OCI-LY7 (cell line): ENCODE data around the gene CARD19. TPM values are rescaled to one million over a fixed set of nuclear protein-coding genes. Genes with fewer than 3 reads are reported as not detected.

ENCODE experiments used
- BruUV-seq: library from RNA; stranded (reverse); fragments of 400-500 nt; replicated peaks from 2 replicates; lab custom pipeline; 2021; lab: Mats Ljungman, UMichigan
- CTCF ChIA-PET: fragments of 300-600 bp; sonication (Branson Sonifier 250); formaldehyde crosslinking; loops from one replicate; lab custom pipeline; 2022; ENCODE audit warnings: antibody characterized with exemption; ENCODE audit not compliant: unreplicated experiment; lab: Charles Lee
- POLR2A ChIA-PET: fragments of 300-600 bp; sonication (Branson Sonifier 250); formaldehyde crosslinking; loops from one replicate; lab custom pipeline; 2022; ENCODE audit warnings: antibody characterized with exemption; lab: Charles Lee
- DNase-seq: peaks from one replicate; pipeline ENCODE4 v3.0.0-alpha.2; 2015; ENCODE audit warnings: low spot score
- H2AFZ ChIP-seq: fragments of 200-600 bp; sonication (generic), shearing (Covaris generic); 2 replicates; pipeline ENCODE4 v1.6.1; 2014; ENCODE audit warnings: mild to moderate bottlenecking, antibody characterized with exemption, low read length, moderate library complexity
- H3K27ac ChIP-seq: fragments of 200-600 bp; sonication (generic); 2 replicates; pipeline ENCODE4 v1.5.1; 2014; ENCODE audit warnings: mixed run types, low read depth, mild to moderate bottlenecking, moderate library complexity, low read length, inconsistent platforms; ENCODE audit not compliant: poor library complexity, severe bottlenecking
- H3K36me3 ChIP-seq: fragments of 200-600 bp; sonication (generic); 2 replicates; pipeline ENCODE4 v1.6.1; 2014; ENCODE audit warnings: mild to moderate bottlenecking, antibody characterized with exemption, low read length, moderate library complexity, mixed read lengths; ENCODE audit not compliant: insufficient read depth
- H3K4me1 ChIP-seq: fragments of 200-600 bp; sonication (generic); 2 replicates; pipeline ENCODE4 v1.5.1; 2014; ENCODE audit warnings: mild to moderate bottlenecking, low read length; ENCODE audit not compliant: insufficient read depth, poor library complexity, severe bottlenecking
- H3K4me2 ChIP-seq: fragments of 200-600 bp; sonication (generic); 2 replicates; pipeline ENCODE4 v1.6.1; 2014; ENCODE audit warnings: mild to moderate bottlenecking, low read length
- H3K4me3 ChIP-seq: fragments of 200-600 bp; sonication (generic); 2 replicates; pipeline ENCODE4 v1.5.1; 2014; ENCODE audit warnings: mild to moderate bottlenecking, low read depth, low read length; ENCODE audit not compliant: poor library complexity, severe bottlenecking
- H3K79me2 ChIP-seq: fragments of 200-600 bp; sonication (generic); 2 replicates; pipeline ENCODE4 v1.6.1; 2016; ENCODE audit warnings: low read depth, mild to moderate bottlenecking, low read length, moderate library complexity, mixed read lengths; ENCODE audit not compliant: insufficient read depth
- H3K9me2 ChIP-seq: fragments of 200-600 bp; sonication (generic); 2 replicates; pipeline ENCODE4 v1.6.1; 2016; ENCODE audit warnings: mild to moderate bottlenecking, low read length, mixed read lengths; ENCODE audit not compliant: insufficient read depth
- H3K9me3 ChIP-seq: fragments of 200-600 bp; sonication (generic); 2 replicates; pipeline ENCODE4 v1.6.1; 2014; ENCODE audit warnings: mild to moderate bottlenecking, mixed run types, low read length, mixed read lengths
- H4K20me1 ChIP-seq: fragments of 200-600 bp; sonication (generic); 2 replicates; pipeline ENCODE4 v1.6.1; 2014; ENCODE audit warnings: mild to moderate bottlenecking, antibody characterized with exemption, low read length, moderate library complexity, mixed read lengths; ENCODE audit not compliant: insufficient read depth
- CTCF ChIP-seq: fragments of 200-600 bp; sonication (generic); conservative IDR thresholded peaks from 2 replicates; pipeline ENCODE4 v1.5.1; 2014; ENCODE audit warnings: mild to moderate bottlenecking, antibody characterized with exemption, low read length, moderate library complexity, mixed read lengths
- EZH2phosphoT487 ChIP-seq: fragments of 200-600 bp; sonication (generic); IDR thresholded peaks from 2 replicates; pipeline ENCODE4 v1.6.1; 2018; ENCODE audit warnings: low read depth, borderline replicate concordance, mild to moderate bottlenecking, mixed run types, antibody characterized with exemption, low read length, moderate library complexity, mixed read lengths
- intact Hi-C: fragments of 100-400 bp; cut with micrococcal nuclease; formaldehyde crosslinking; loops from one replicate; pipeline ENCODE4 v1.10.0; 2022; ENCODE audit not compliant: unreplicated experiment
- total RNA-seq, 2 experiments: library from RNA; depleted of rRNA in 1 of 2; stranded (reverse); fragments of >200 nt in 1 of 2; shearing (Covaris generic) in 1 of 2; gene quantifications; 2 replicates each; pipeline ENCODE4 v1.2.3, GENCODE V29; 2014 to 2022

Gene CARD19
- total RNA-seq, 2 experiments from 2014 or later, result 15.8 to 26.8 TPM

- peak overlapping the region; percentile 40; the same call in 1 of the 2 replicates for H2AFZ ChIP-seq
- H4K20me1 ChIP-seq, result no peaks in the 10 kb centered on the region
- H3K27ac ChIP-seq, result no peak overlapping the region
- peaks cover 46% of the 10 kb centered on the region for H3K4me1 ChIP-seq
- H3K4me2 ChIP-seq, result peak overlapping the region; percentile 95
- POLR2A ChIA-PET, result interaction anchor here (0.9 kb wide), 1 partner anchor 8 kb away, joined by 3 read pairs; no protein-coding TSS in a partner anchor
- H3K9me2 ChIP-seq, result no peaks in the 10 kb centered on the region
- DNase-seq, result no peak
- no peaks in the 10 kb centered on the region for H3K36me3 ChIP-seq
- no peaks in the 10 kb centered on the region for H3K79me2 ChIP-seq
- CTCF ChIA-PET, result no interaction called here
- TF ChIP-seq CTCF, result no peak
- TF ChIP-seq EZH2phosphoT487, result no peak
- H3K9me3 ChIP-seq, result 0 out of 2 replicates have a peak, but pooled peaks cover 3% of the 10 kb centered on the region
- intact Hi-C loops, result no loop called here
- no TSS peak for BruUV-seq
- peak overlapping the region; percentile 91 for H3K4me3 ChIP-seq
Observed at GRCh38 chr9:93096811-93097382, 880 bp downstream of the CARD19 start.

- Histone ChIP-seq H3K9me3 (peaks cover 5% of the 10 kb centered on the region; the same call in 1 of the 2 replicates), H3K79me2 (no peaks in the 10 kb centered on the region), H4K20me1 (no peaks in the 10 kb centered on the region), H3K9me2 (no peaks in the 10 kb centered on the region), H3K4me3 (peak overlapping the region; percentile 91), H3K27ac (no peak overlapping the region), H3K4me2 (peak overlapping the region; percentile 95), H3K36me3 (no peaks in the 10 kb centered on the region), H3K4me1 (peaks cover 39% of the 10 kb centered on the region), H2AFZ (no peak overlapping the region)
- no TSS peak for BruUV-seq
- ChIA-PET CTCF (no interaction called here), POLR2A (no interaction called here)
- TF ChIP-seq CTCF, result no peak
- no peak for TF ChIP-seq EZH2phosphoT487
- intact Hi-C loops, result no loop called here
- DNase-seq, result no peak
Observed at GRCh38 chr9:93097511-93098201, 1.6 kb downstream of the CARD19 start.
